Measurements from ENCODE around the gene FAM43A.

- TF ChIP-seq CTCF (conservative IDR thresholded peaks at IDR 0.05; ENCODE audit: low read length) (no peak), EZH2phosphoT487 (IDR thresholded peaks at IDR 0.05; ENCODE audit: borderline replicate concordance, low read depth, low read length) (no peak)
Observed at GRCh38 chr3:194711286-194711685, 25.6 kb downstream of the FAM43A start.

Data from OCI-LY7 (cell line).